Tibial nerve (tissue), 4 donors: ENCODE data around the gene BCR.

Experiments used
- EP300 ChIP-seq, 2 donors: sonication (generic); formaldehyde crosslinking; IDR thresholded peaks; one replicate each; pipeline ENCODE4 v1.6.1; 2017; ENCODE audit warnings: antibody characterized with exemption in 2 of 2, mild to moderate bottlenecking in 1 of 2
- POLR2A ChIP-seq, 2 donors: fragments of 450-650 bp; IDR thresholded peaks; one replicate each; pipeline ENCODE4 v1.6.1; 2017; ENCODE audit warnings: antibody characterized with exemption in 2 of 2, mild to moderate bottlenecking in 2 of 2, moderate library complexity in 2 of 2
- TF ChIP-seq, protein P1 (sequence below), 5 experiments: fragments of 200-600 bp in 3 of 5; fragments of 450-650 bp in 2 of 5; sonication (generic) in 3 of 5; IDR thresholded peaks; one replicate each; pipeline ENCODE4 v1.5.1; 2016 to 2019; ENCODE audit warnings: antibody characterized with exemption in 5 of 5, mild to moderate bottlenecking in 3 of 5, moderate library complexity in 2 of 5

DNA sequence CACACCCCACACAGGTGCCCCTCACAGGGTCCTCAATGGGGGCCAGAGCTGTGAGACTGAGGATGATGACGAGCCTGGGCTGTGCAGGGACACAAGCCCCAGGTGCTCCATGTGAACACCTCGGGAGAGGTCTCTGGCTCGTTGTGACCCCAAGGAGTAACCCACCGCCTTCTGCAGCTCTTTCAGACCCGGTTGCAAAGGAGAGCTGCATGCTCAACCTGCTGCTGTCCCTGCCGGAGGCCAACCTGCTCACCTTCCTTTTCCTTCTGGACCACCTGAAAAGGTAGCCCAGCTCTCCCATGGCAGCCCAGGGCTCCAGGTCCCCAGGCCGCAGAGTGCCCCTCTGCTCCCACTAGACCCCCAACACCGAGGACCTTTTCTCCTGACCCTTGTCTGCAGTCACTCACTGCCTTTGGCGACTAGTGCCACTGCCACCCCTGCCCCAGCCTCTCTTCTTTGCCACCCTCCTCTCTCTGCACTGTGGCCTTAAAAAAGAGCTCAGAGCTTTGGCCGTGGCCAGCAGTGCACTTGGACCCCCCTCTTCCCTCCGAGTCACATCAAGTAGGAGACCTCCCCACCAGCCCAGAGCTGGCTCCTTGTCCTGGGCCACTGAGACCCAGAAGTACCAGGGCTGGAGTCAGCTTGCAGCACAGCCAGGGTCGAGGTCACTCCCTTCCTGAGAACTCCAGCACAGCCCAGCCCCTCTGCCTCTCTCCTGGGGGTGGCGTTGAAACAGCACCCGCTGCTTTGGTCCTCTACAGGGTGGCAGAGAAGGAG lies 133.7 kb downstream of the BCR start:
- TF ChIP-seq, protein P1, sequence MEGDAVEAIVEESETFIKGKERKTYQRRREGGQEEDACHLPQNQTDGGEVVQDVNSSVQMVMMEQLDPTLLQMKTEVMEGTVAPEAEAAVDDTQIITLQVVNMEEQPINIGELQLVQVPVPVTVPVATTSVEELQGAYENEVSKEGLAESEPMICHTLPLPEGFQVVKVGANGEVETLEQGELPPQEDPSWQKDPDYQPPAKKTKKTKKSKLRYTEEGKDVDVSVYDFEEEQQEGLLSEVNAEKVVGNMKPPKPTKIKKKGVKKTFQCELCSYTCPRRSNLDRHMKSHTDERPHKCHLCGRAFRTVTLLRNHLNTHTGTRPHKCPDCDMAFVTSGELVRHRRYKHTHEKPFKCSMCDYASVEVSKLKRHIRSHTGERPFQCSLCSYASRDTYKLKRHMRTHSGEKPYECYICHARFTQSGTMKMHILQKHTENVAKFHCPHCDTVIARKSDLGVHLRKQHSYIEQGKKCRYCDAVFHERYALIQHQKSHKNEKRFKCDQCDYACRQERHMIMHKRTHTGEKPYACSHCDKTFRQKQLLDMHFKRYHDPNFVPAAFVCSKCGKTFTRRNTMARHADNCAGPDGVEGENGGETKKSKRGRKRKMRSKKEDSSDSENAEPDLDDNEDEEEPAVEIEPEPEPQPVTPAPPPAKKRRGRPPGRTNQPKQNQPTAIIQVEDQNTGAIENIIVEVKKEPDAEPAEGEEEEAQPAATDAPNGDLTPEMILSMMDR (IDR thresholded peaks at IDR 0.05) = no peak
- no peak for TF ChIP-seq POLR2A (IDR thresholded peaks at IDR 0.05)
- no peak for TF ChIP-seq EP300 (IDR thresholded peaks at IDR 0.05)
